Type B pancreatic cell (in vitro differentiated cells): ENCODE data around the gene MPG. TPM values are rescaled to one million over a fixed set of nuclear protein-coding genes. Genes with fewer than 3 reads are reported as not detected.

Experiments used
- DNase-seq: peaks from one replicate; pipeline ENCODE4 v3.0.0; 2021; ENCODE audit warnings: mixed read lengths; ENCODE audit not compliant: unreplicated experiment; ENCODE audit errors: extremely low spot score
- H3K27ac Mint-ChIP-seq: 2 replicates; pipeline ENCODE4 v1.8.0; 2021; ENCODE audit warnings: mild to moderate bottlenecking, mixed read lengths
- H3K27me3 Mint-ChIP-seq: 2 replicates; pipeline ENCODE4 v1.8.0; 2021; ENCODE audit warnings: mixed read lengths
- H3K36me3 Mint-ChIP-seq: 2 replicates; pipeline ENCODE4 v1.8.0; 2021; ENCODE audit warnings: mixed read lengths
- H3K4me1 Mint-ChIP-seq: one replicate; pipeline ENCODE4 v1.8.0; 2021; ENCODE audit warnings: mixed read lengths; ENCODE audit not compliant: unreplicated experiment
- H3K4me3 Mint-ChIP-seq: 2 replicates; pipeline ENCODE4 v1.8.0; 2021; ENCODE audit warnings: mild to moderate bottlenecking, mixed read lengths
- H3K9me3 Mint-ChIP-seq: 2 replicates; pipeline ENCODE4 v1.8.0; 2021; ENCODE audit warnings: mixed read lengths
- total RNA-seq: library from RNA; stranded (reverse); gene quantifications from 2 replicates; pipeline ENCODE4 v1.2.1, GENCODE V29; 2021; ENCODE audit warnings: low replicate concordance
- TF ChIP-seq, protein P1 (sequence below): fragments of 200-600 bp; sonication (generic); conservative IDR thresholded peaks from 2 replicates; pipeline ENCODE4 v1.5.0; 2021; ENCODE audit warnings: antibody characterized with exemption, mild to moderate bottlenecking

MPG gene
- total RNA-seq, 1 donor from 2014 or later, result 38.0 TPM

DNA sequence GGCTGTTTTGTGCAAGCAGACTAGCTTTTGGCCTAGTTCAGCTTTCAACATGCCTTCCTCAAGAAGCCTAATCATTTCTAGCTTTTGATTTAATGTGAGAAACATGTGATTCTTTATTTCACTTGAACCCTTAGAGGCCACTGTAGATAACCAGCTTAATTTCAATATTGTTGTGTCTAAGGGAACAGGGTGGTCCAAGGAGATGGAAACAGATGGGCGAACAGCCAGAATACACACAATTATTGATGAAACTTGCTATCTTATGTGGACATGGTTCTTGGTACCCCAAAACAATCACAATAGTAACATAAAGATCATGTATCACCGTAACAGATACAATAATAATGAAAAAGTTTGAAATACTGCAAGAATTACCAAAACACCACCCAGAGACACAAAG is 55.7 kb downstream of the MPG start:
- peaks cover 8% of the 10 kb centered on the region for H3K36me3 Mint-ChIP-seq
- no peak overlapping the region for H3K4me3 Mint-ChIP-seq
- DNase-seq, result no peak
- no peak overlapping the region for H3K27ac Mint-ChIP-seq
- TF ChIP-seq, protein P1, sequence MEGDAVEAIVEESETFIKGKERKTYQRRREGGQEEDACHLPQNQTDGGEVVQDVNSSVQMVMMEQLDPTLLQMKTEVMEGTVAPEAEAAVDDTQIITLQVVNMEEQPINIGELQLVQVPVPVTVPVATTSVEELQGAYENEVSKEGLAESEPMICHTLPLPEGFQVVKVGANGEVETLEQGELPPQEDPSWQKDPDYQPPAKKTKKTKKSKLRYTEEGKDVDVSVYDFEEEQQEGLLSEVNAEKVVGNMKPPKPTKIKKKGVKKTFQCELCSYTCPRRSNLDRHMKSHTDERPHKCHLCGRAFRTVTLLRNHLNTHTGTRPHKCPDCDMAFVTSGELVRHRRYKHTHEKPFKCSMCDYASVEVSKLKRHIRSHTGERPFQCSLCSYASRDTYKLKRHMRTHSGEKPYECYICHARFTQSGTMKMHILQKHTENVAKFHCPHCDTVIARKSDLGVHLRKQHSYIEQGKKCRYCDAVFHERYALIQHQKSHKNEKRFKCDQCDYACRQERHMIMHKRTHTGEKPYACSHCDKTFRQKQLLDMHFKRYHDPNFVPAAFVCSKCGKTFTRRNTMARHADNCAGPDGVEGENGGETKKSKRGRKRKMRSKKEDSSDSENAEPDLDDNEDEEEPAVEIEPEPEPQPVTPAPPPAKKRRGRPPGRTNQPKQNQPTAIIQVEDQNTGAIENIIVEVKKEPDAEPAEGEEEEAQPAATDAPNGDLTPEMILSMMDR, result no peak
- peaks cover 6% of the 10 kb centered on the region for H3K4me1 Mint-ChIP-seq
- H3K9me3 Mint-ChIP-seq, result no peaks in the 10 kb centered on the region
- no peaks in the 10 kb centered on the region for H3K27me3 Mint-ChIP-seq

Other genes with a start within 250 kb of the MPG start
- gene POLR3K, start 24.6 kb upstream of the MPG start, total RNA-seq, result 12.6 and 17.6 TPM in 2 replicates
- gene SNRNP25, start 24.4 kb upstream of the MPG start, total RNA-seq, result 38.5 and 48.7 TPM in 2 replicates
- gene RHBDF1, start 5.6 kb upstream of the MPG start, total RNA-seq, result 25.3 and 27.3 TPM in 2 replicates
- gene NPRL3, start 60.4 kb downstream of the MPG start, total RNA-seq, result 37.9 and 38.7 TPM in 2 replicates
- gene HBZ, start 74.4 kb downstream of the MPG start, total RNA-seq, result not detected in 2 replicates
- not detected in 2 replicates for gene HBM, start 87.8 kb downstream of the MPG start, total RNA-seq
- not detected in 2 replicates for gene HBA2, start 94.7 kb downstream of the MPG start, total RNA-seq
- not detected in 2 replicates for gene HBA1, start 98.5 kb downstream of the MPG start, total RNA-seq
- 1.1 and 1.5 TPM in 2 replicates for gene HBQ1, start 102.2 kb downstream of the MPG start, total RNA-seq
- 95.3 and 154 TPM in 2 replicates for gene LUC7L, start 151.2 kb downstream of the MPG start, total RNA-seq
- gene FAM234A, start 156.6 kb downstream of the MPG start, total RNA-seq, result 125 and 143 TPM in 2 replicates
- 6.6 and 8.8 TPM in 2 replicates for gene RGS11, start 197.7 kb downstream of the MPG start, total RNA-seq
- gene ARHGDIG, start 202.4 kb downstream of the MPG start, total RNA-seq, result 2.5 and 5.0 TPM in 2 replicates
- 1.0 and 1.6 TPM in 2 replicates for gene PDIA2, start 204.9 kb downstream of the MPG start, total RNA-seq